Ovary (tissue), 3 donors: ENCODE measurements around the gene TMEM121.

Source experiments
- CTCF ChIP-seq, 3 donors: fragments of 450-650 bp in 2 of 3; fragments of 200-600 bp in 1 of 3; IDR thresholded peaks; one replicate each; pipeline versions ENCODE4 v1.5.1 to v1.8.0; 2016 to 2022; ENCODE audit warnings: antibody characterized with exemption in 3 of 3, mild to moderate bottlenecking in 1 of 3
- POLR2A ChIP-seq: fragments of 450-650 bp; IDR thresholded peaks from one replicate; pipeline ENCODE4 v1.6.1; 2017; ENCODE audit warnings: antibody characterized with exemption, mild to moderate bottlenecking, moderate library complexity
- donor health status: DM: no; HTN: no; CAD: no.

GRCh38 chr14:105563347-105563737 lies 37.0 kb downstream of the TMEM121 start:
- TF ChIP-seq CTCF (IDR thresholded peaks at IDR 0.05): no peak
- TF ChIP-seq POLR2A: no peak
